ENCODE results near the gene SHISAL2A. TPM values are rescaled to one million over a fixed set of nuclear protein-coding genes. Genes with fewer than 3 reads are reported as not detected.

Gene SHISAL2A
- total and polyA plus RNA-seq, 9 donors = 0.12 to 0.69 (median 0.34) TPM; not detected in 5

Other genes starting within 250 kb of the SHISAL2A start
- gene ORC1, start 228.7 kb upstream of the SHISAL2A start, total RNA-seq = under 1 TPM; 0.23 to 0.84 (median 0.37) TPM
- gene ORC1, start 228.7 kb upstream of the SHISAL2A start, polyA plus RNA-seq = under 1 TPM; 0.43 to 0.51 TPM
- 10 to 100 TPM; 17.7 to 66.0 (median 51.2) TPM for gene PRPF38A, start 228.6 kb upstream of the SHISAL2A start, total RNA-seq
- gene PRPF38A, start 228.6 kb upstream of the SHISAL2A start, polyA plus RNA-seq = 10 to 100 TPM; 21.6 to 34.4 TPM
- 10 to 100 TPM; 60.7 to 90.5 (median 79.6) TPM for gene TUT4, start 80.1 kb upstream of the SHISAL2A start, total RNA-seq
- gene TUT4, start 80.1 kb upstream of the SHISAL2A start, polyA plus RNA-seq = 10 to 100 TPM; 35.6 to 41.1 TPM
- gene GPX7, start 30.8 kb upstream of the SHISAL2A start, total RNA-seq = 10 to 100 TPM; 10.3 to 22.1 (median 13.1) TPM
- 10 to 100 TPM; 23.1 to 23.7 TPM for gene GPX7, start 30.8 kb upstream of the SHISAL2A start, polyA plus RNA-seq
- 10 to 100 TPM in 5 of 7 donors, 1 to 10 TPM in 2; 3.5 to 27.2 (median 18.6) TPM for gene COA7, start 65.2 kb downstream of the SHISAL2A start, total RNA-seq
- 10 to 100 TPM in 1 of 2 donors, 1 to 10 TPM in 1; 4.3 to 12.3 TPM for gene COA7, start 65.2 kb downstream of the SHISAL2A start, polyA plus RNA-seq
- gene ZYG11B, start 93.3 kb downstream of the SHISAL2A start, total RNA-seq = 10 to 100 TPM; 27.2 to 37.1 (median 32.8) TPM
- gene ZYG11B, start 93.3 kb downstream of the SHISAL2A start, polyA plus RNA-seq = 10 to 100 TPM in 1 of 2 donors, 1 to 10 TPM in 1; 9.8 to 17.8 TPM
- gene ZYG11A, start 209.6 kb downstream of the SHISAL2A start, total RNA-seq = under 1 TPM in 3 of 7 donors, not detected in 4; 0.07 to 0.13 (median 0.12) TPM
- gene ZYG11A, start 209.6 kb downstream of the SHISAL2A start, polyA plus RNA-seq = under 1 TPM; 0.02 to 0.08 TPM